Spleen (tissue), 11 donors: ENCODE results near the gene NDRG4. TPM values are rescaled to one million over a fixed set of nuclear protein-coding genes. Genes with fewer than 3 reads are reported as not detected.

Experiments used
- DNase-seq: peaks from one replicate; pipeline ENCODE4 v3.0.0-alpha.2; 2020
- H3K27ac ChIP-seq, 8 donors: fragments of 200-600 bp; sonication (generic) in 7 of 8; 1 replicate in 4 of 8; 2 replicates in 4 of 8; pipeline versions ENCODE4 v1.5.0 to v1.8.0; 2016 to 2021; ENCODE audit warnings: inconsistent platforms in 4 of 8, mild to moderate bottlenecking in 4 of 8, moderate library complexity in 1 of 8
- H3K27me3 ChIP-seq, 7 donors: fragments of 200-600 bp; sonication (generic) in 6 of 7; replicated peaks in 1 of 7; 1 replicate in 4 of 7; 2 replicates in 3 of 7; pipeline versions ENCODE4 v1.5.0 to v1.8.0; 2016 to 2021; ENCODE audit warnings: inconsistent platforms in 3 of 7, mild to moderate bottlenecking in 1 of 7
- H3K36me3 ChIP-seq, 6 donors: fragments of 200-600 bp; sonication (generic) in 5 of 6; 1 replicate in 4 of 6; 2 replicates in 2 of 6; pipeline versions ENCODE4 v1.5.0 to v1.8.0; 2016 to 2021; ENCODE audit warnings: inconsistent platforms in 2 of 6
- H3K4me1 ChIP-seq, 6 donors: fragments of 200-600 bp; sonication (generic) in 5 of 6; 1 replicate in 3 of 6; 2 replicates in 3 of 6; pipeline versions ENCODE4 v1.5.0 to v1.8.0; 2016 to 2021; ENCODE audit warnings: inconsistent platforms in 3 of 6
- H3K4me3 ChIP-seq, 8 donors: fragments of 200-600 bp; sonication (generic) in 7 of 8; 1 replicate in 4 of 8; 2 replicates in 4 of 8; pipeline versions ENCODE4 v1.5.0 to v1.8.0; 2016 to 2021; ENCODE audit warnings: inconsistent platforms in 4 of 8, mild to moderate bottlenecking in 4 of 8, moderate library complexity in 2 of 8
- H3K9me3 ChIP-seq, 8 donors: fragments of 200-600 bp; sonication (generic) in 7 of 8; 1 replicate in 4 of 8; 2 replicates in 4 of 8; pipeline versions ENCODE4 v1.5.0 to v1.8.0; 2016 to 2021; ENCODE audit warnings: inconsistent platforms in 4 of 8
- CTCF ChIP-seq, 11 experiments: fragments of 200-600 bp in 7 of 11; fragments of 450-650 bp in 4 of 11; sonication (generic) in 4 of 11; IDR thresholded peaks in 8 of 11; conservative IDR thresholded peaks in 3 of 11; 1 replicate in 7 of 11; 2 replicates in 4 of 11; pipeline versions ENCODE4 v1.4.0 to v1.8.0; 2016 to 2021; ENCODE audit warnings: antibody characterized with exemption in 11 of 11, inconsistent platforms in 4 of 11, mild to moderate bottlenecking in 1 of 11
- POLR2A ChIP-seq, 3 donors: fragments of 450-650 bp; IDR thresholded peaks; one replicate each; pipeline ENCODE4 v1.5.1; 2017; ENCODE audit warnings: antibody characterized with exemption in 3 of 3, mild to moderate bottlenecking in 1 of 3
- POLR2AphosphoS5 ChIP-seq, 3 donors: sonication (generic); formaldehyde crosslinking; IDR thresholded peaks; one replicate each; pipeline ENCODE4 v1.5.1; 2017; ENCODE audit warnings: antibody characterized with exemption in 3 of 3
- WGBS, 5 donors: extraction: QIAGEN DNeasy Blood & Tissue Kit in 3 of 5; methylation state at CpG; one replicate each; pipeline versions ENCODE4 v1.1.5 to v1.1.7; 2013 to 2018; 5-methylcytosine and 5-hydroxymethylcytosine counted together
- intact Hi-C: fragments of 100-400 bp; cut with DNase I; formaldehyde crosslinking; loops from one replicate; pipeline ENCODE4 v1.15.0; 2023; ENCODE audit warnings: low total_unique reads
- polyA plus RNA-seq, 3 donors: library from polyadenylated mRNA; stranded (reverse); fragments of 200-250 nt; gene quantifications; one replicate each; pipeline ENCODE4 v1.2.1, GENCODE V29; 2013
- total RNA-seq, 7 donors: library from RNA; depleted of rRNA in 3 of 7; stranded (reverse); fragments of >200 nt in 3 of 7; fragmentation: NEBNext Ultra II Directional in 4 of 7; extraction: Animal tissue kit (Norgen Biotek cat#: 25700) in 4 of 7; gene quantifications; one replicate each; pipeline versions ENCODE4 v1.1.0 to v1.2.1, GENCODE V29; 2016 to 2021
- donor health status: healthy with polysubstance abuse.
- donor health status: DM: no; HTN: no; CAD: no; lungs with moderate emphysema.
- donor health status: DM: no; HTN: no; CAD: no.
- donor health status: Bipolar disorder and iron deficiency.
- donor health status: healthy.
- donor health status: DM: no; HTN: no; CAD: no.
- donor health status: DM: yes; HTN: yes; CAD: no.

Gene NDRG4
- total and polyA plus RNA-seq, 10 donors = 9.4 to 115 (median 43.6) TPM

- H3K27me3 ChIP-seq = peaks cover 0 to 4% (median 0%) of the 10 kb centered on the region in 7 donors
- peaks cover 0 to 25% (median 2%) of the 10 kb centered on the region in 6 donors for H3K36me3 ChIP-seq
- intact Hi-C loops = loop anchor here (5.0 kb wide), 1 partner anchor 245 kb away; no protein-coding TSS in a partner anchor
- no peak overlapping the region for H3K4me3 ChIP-seq
- peak; percentile 93 for DNase-seq
- WGBS, 5 donors = 57 to 64% (median 59%) methylated on average over 14 to 17 of the region's 17 CpGs
- peaks cover 8 to 39% (median 21%) of the 10 kb centered on the region in 6 donors for H3K4me1 ChIP-seq
- no peaks in the 10 kb centered on the region for H3K9me3 ChIP-seq
- H3K27ac ChIP-seq = no peak overlapping the region
- TF ChIP-seq POLR2AphosphoS5 (IDR thresholded peaks at IDR 0.05) (peak in 2 of 3 donors; percentile 27 to 29), CTCF (IDR thresholded peaks at IDR 0.05 in 8 of 11, conservative IDR thresholded peaks at IDR 0.05 in 3 of 11) (peak; percentile 38 to 81 (median 63)), POLR2A (IDR thresholded peaks at IDR 0.05) (no peak)
These were observed 12.2 kb downstream of the NDRG4 start for GRCh38 chr16:58511933-58512815.

GRCh38 chr16:58513874-58514273 lies 13.9 kb downstream of the NDRG4 start:
- 85 to 100% (median 93%) methylated on average over 3 of the region's 3 CpGs for WGBS, 5 donors
- H3K27ac ChIP-seq = no peak overlapping the region
- no peak for DNase-seq
- no peaks in the 10 kb centered on the region for H3K9me3 ChIP-seq
- H3K36me3 ChIP-seq = peaks cover 0 to 42% (median 17%) of the 10 kb centered on the region in 6 donors
- H3K4me1 ChIP-seq = peaks cover 8 to 42% (median 22%) of the 10 kb centered on the region in 6 donors
- no peak overlapping the region for H3K4me3 ChIP-seq
- intact Hi-C loops = loop anchor here (5.0 kb wide), 1 partner anchor 243 kb away; no protein-coding TSS in a partner anchor
- H3K27me3 ChIP-seq = no peaks in the 10 kb centered on the region
- no peak for TF ChIP-seq CTCF (IDR thresholded peaks at IDR 0.05 in 8 of 11, conservative IDR thresholded peaks at IDR 0.05 in 3 of 11)
- TF ChIP-seq POLR2AphosphoS5 (IDR thresholded peaks at IDR 0.05) = no peak
- TF ChIP-seq POLR2A (IDR thresholded peaks at IDR 0.05) = no peak

- 0 to 2% (median 1%) methylated on average over 14 to 80 of the region's 80 CpGs for WGBS, 5 donors
- peak within 1 kb of the TSS; percentile 53 to 90 (median 82) for H3K27ac ChIP-seq
- no peaks in the 10 kb centered on the region for H3K27me3 ChIP-seq
- H3K4me1 ChIP-seq = peaks cover 8 to 42% (median 22%) of the 10 kb centered on the region in 6 donors
- intact Hi-C loops = no loop called here
- peak; percentile 96 for DNase-seq
- H3K36me3 ChIP-seq = peaks cover 0 to 52% (median 31%) of the 10 kb centered on the region in 6 donors
- peak within 1 kb of the TSS; percentile 66 to 99 (median 96) for H3K4me3 ChIP-seq
- TF ChIP-seq POLR2AphosphoS5 (IDR thresholded peaks at IDR 0.05) (peak; percentile 82 to 91 (median 86)), POLR2A (IDR thresholded peaks at IDR 0.05) (no peak), CTCF (IDR thresholded peaks at IDR 0.05 in 8 of 11, conservative IDR thresholded peaks at IDR 0.05 in 3 of 11) (peak in 6 of 11 experiments; percentile 19 to 33 (median 28))
- no peaks in the 10 kb centered on the region for H3K9me3 ChIP-seq
These were observed 15.4 kb downstream of the NDRG4 start, which contains the start of gene SETD6 for GRCh38 chr16:58515125-58515870. TSS of gene SETD6 (plus strand) at chr16:58515517. CDS start at chr16:58515538, 21 bp downstream.
